IPS DF 6.9 (cell line): Measurements from ENCODE around the gene LANCL1.

ENCODE experiments used
- DNase-seq: peaks from one replicate; pipeline ENCODE4 v3.0.0-alpha.2; 2013; ENCODE audit warnings: low read depth, low spot score
- H3K27ac ChIP-seq: one replicate; pipeline ENCODE4 v1.5.1; 2013; ENCODE audit warnings: low read length, control low read depth
- H3K27me3 ChIP-seq: 2 replicates; pipeline ENCODE4 v1.6.1; 2013; ENCODE audit warnings: mild to moderate bottlenecking, low read length; ENCODE audit not compliant: control insufficient read depth, insufficient read depth
- H3K36me3 ChIP-seq: 2 replicates; pipeline ENCODE4 v1.6.1; 2013; ENCODE audit warnings: low read length; ENCODE audit not compliant: control insufficient read depth, insufficient read depth
- H3K4me1 ChIP-seq: 2 replicates; pipeline ENCODE4 v1.6.1; 2013; ENCODE audit warnings: low read length; ENCODE audit not compliant: control insufficient read depth, insufficient read depth
- H3K4me3 ChIP-seq: 2 replicates; pipeline ENCODE4 v1.5.1; 2013; ENCODE audit warnings: mild to moderate bottlenecking, low read length
- H3K9me3 ChIP-seq: 2 replicates; pipeline ENCODE4 v1.6.1; 2013; ENCODE audit warnings: low read length, inconsistent platforms; ENCODE audit not compliant: control insufficient read depth, insufficient read depth
- WGBS: extraction: QIAGEN DNeasy Blood & Tissue Kit; methylation state at CpG from one replicate; pipeline ENCODE4 v1.1.7; 2013; ENCODE audit warnings: mixed read lengths, missing lambda C conversion rate; ENCODE audit not compliant: insufficient read length, insufficient coverage; 5-methylcytosine and 5-hydroxymethylcytosine counted together

Gene LANCL1

DNA sequence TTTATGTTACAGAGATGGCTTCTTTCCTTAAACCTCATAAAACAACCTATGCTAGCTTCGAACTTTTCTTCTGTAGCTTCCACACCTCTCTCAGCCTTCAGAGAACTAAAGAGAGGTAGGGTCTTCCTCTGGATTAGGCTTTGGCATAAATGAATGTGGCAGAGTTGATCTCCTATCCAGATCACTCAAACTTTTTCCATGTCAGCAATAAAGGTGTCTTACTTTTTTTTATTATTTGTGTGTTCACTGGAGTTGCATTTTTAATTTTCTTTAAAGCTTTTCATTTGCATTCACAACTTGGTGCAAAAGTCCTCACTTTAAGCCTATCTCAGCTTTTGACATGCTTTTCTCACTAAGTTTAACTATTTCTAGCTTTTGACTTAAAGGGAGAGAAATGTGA lies 66.0 kb downstream of the LANCL1 start:
- no peak for DNase-seq
- no CpG with 5 or more reads among the region's 1 CpG for WGBS
- H3K9me3 ChIP-seq, result no peaks in the 10 kb centered on the region
- H3K36me3 ChIP-seq, result no peaks in the 10 kb centered on the region
- H3K4me1 ChIP-seq, result no peaks in the 10 kb centered on the region
- no peak overlapping the region for H3K4me3 ChIP-seq
- H3K27ac ChIP-seq, result no peak overlapping the region
- H3K27me3 ChIP-seq, result no peaks in the 10 kb centered on the region

DNA sequence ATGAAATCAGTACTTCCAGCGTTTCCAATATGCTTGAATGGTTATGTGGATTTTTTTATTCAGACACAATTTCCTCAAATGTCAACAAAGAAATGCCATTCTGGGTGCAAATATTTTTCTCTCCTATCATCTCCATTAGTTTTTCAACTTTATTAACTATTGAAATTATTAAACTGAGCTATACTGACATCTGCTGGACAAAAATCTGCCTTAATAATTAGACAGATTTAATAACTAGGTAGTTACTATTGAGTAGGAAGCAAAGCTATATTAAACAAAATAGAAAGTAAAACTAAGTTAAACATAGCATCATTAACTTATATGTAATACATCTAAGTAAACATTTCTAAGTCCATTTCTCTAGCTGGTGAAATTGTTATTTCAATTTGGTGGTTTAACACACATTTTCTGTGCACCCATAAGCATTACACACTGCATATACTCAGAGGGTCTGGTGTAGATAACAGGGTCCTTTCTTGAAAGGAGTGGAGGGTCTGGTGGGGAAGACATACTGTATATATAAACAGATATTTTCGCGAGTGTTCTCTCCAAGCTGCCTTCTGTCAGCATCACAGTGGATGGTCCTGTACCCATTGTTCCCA lies 77.0 kb downstream of the LANCL1 start:
- Histone ChIP-seq H3K36me3 (no peaks in the 10 kb centered on the region), H3K9me3 (no peaks in the 10 kb centered on the region), H3K4me1 (no peaks in the 10 kb centered on the region), H3K27me3 (no peaks in the 10 kb centered on the region), H3K4me3 (no peak overlapping the region), H3K27ac (no peak overlapping the region)
- DNase-seq, result no peak
- no CpG with 5 or more reads among the region's 3 CpGs for WGBS

DNA sequence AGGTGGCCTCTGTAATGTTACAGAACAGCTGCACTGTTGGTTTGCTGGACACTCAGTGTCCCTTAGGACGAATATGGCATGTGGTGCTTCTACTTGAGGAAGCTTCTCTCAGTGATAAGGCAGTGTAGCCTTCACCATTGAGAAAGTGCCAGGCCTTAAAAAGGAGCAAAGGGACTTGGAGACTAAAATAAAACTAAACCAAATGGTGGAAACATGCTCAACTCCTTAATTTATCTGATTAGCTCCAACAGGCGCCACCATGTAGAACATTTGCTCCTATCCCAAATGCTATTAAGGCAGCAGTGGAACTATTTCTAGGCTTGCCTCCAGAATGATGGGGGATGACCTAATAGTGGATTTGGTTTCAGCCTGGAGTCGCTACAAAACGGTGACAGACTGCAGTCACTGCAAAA lies 84.1 kb downstream of the LANCL1 start:
- H3K27ac ChIP-seq, result no peak overlapping the region
- no peaks in the 10 kb centered on the region for H3K4me1 ChIP-seq
- no peaks in the 10 kb centered on the region for H3K9me3 ChIP-seq
- H3K27me3 ChIP-seq, result no peaks in the 10 kb centered on the region
- H3K36me3 ChIP-seq, result no peaks in the 10 kb centered on the region
- H3K4me3 ChIP-seq, result no peak overlapping the region
- no CpG with 5 or more reads among the region's 4 CpGs for WGBS
- no peak for DNase-seq

DNA sequence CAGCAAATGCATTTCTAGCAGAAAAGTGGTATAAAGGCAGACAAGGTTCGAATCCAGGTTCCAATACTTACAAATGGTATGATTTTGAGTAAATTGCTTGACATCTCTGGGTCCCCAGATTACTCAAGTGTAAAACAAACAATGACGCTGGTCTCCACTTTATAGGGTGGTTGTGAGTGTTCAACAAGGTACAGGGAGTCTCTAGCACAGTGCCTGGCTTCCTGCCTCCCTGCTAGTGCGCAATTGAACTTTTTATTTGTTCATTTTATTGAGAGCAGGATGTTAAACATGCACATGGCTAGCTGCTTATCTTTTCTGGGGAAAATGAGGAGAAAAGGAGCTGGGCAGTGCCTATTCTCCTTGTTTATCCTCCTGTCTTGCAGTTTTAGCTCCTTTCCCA lies 86.7 kb downstream of the LANCL1 start:
- Histone ChIP-seq H3K27ac (no peak overlapping the region), H3K4me1 (no peaks in the 10 kb centered on the region), H3K4me3 (no peak overlapping the region), H3K9me3 (no peaks in the 10 kb centered on the region), H3K27me3 (no peaks in the 10 kb centered on the region), H3K36me3 (no peaks in the 10 kb centered on the region)
- WGBS, result no CpG with 5 or more reads among the region's 3 CpGs
- no peak for DNase-seq

DNA sequence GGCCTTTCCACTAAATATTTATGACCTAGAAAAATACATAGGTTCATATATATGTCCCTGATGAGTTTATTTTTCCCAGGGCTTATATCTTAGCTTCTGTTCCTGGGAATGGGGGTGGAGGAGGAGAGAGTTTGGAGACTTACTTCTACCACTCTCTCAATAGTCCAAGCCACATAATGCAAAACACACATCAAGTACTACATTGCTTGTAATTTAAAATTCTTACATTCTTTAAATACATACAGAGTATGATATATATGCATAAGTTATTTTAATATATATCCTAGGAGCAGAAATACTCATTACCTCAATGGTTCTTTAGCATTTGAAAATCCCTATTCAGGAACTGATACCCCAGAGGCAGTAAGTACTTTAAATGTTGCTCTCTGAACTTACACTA lies 88.4 kb downstream of the LANCL1 start:
- Histone ChIP-seq H3K27me3 (no peaks in the 10 kb centered on the region), H3K27ac (no peak overlapping the region), H3K9me3 (no peaks in the 10 kb centered on the region), H3K4me3 (no peak overlapping the region), H3K4me1 (no peaks in the 10 kb centered on the region), H3K36me3 (no peaks in the 10 kb centered on the region)
- DNase-seq, result no peak

- Histone ChIP-seq H3K36me3 (no peaks in the 10 kb centered on the region), H3K4me3 (no peak overlapping the region), H3K9me3 (no peaks in the 10 kb centered on the region), H3K4me1 (no peaks in the 10 kb centered on the region), H3K27me3 (no peaks in the 10 kb centered on the region), H3K27ac (no peak overlapping the region)
- WGBS, result no CpG with 5 or more reads among the region's 1 CpG
- no peak for DNase-seq
These were observed 89.5 kb downstream of the LANCL1 start for GRCh38 chr2:210387074-210387473.
